ENCODE data around the gene CD70.
"Not testable (repeated sequence)": the region's sequence is repeated elsewhere in the genome, so short reads cannot be mapped to it uniquely, and the experiment has no call there.

CD70 gene

DNA sequence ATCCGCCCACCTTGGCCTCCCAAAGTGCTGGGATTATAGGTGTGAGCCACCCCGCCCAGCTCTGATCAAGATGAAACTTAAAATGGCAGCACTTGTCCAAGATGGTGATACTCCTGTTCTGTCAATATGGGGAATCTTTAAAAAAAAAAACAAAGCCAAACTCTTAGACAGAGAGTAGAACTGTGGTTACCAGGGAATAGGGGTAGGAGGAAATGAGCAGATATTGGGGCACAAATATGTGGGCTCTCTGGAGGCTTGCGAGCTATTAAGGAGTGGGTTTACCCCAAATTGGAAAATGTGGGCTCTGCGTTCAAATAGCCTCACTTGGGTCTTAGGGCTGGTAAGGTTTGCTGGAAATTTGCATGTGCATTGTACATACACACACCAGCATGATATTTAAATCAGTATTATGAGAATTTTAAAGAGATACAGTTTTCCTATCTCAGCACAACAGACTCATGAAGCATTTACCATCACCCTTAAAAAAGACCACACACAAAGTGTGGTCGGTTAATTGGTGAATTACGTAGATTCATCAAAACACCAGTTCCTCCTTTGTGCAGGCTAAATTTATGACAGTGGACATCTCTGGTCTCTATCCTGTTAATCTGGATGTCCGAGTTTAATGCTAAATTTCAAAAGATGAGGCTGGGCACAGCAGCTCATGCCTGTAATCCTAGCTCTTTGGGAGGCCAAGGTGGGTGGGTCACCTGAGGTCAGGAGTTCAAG, 11.3 kb downstream of the CD70 start:
- Histone ChIP-seq H3K9me3 (ENCODE audit: control insufficient read depth, insufficient read depth, low read length) (no peaks in the 10 kb centered on the region), H3K4me1 (ENCODE audit: control insufficient read depth, insufficient read depth, low read length) (peaks cover 9% of the 10 kb centered on the region), H3K9ac (ENCODE audit: low read depth, low read length) (no peak overlapping the region), H3K36me3 (ENCODE audit: control insufficient read depth, insufficient read depth, low read length) (no peaks in the 10 kb centered on the region), H3K4me3 (ENCODE audit: low read depth, low read length) (no peak overlapping the region), H3K27me3 (ENCODE audit: control insufficient read depth, insufficient read depth, low read length) (no peaks in the 10 kb centered on the region)

DNA sequence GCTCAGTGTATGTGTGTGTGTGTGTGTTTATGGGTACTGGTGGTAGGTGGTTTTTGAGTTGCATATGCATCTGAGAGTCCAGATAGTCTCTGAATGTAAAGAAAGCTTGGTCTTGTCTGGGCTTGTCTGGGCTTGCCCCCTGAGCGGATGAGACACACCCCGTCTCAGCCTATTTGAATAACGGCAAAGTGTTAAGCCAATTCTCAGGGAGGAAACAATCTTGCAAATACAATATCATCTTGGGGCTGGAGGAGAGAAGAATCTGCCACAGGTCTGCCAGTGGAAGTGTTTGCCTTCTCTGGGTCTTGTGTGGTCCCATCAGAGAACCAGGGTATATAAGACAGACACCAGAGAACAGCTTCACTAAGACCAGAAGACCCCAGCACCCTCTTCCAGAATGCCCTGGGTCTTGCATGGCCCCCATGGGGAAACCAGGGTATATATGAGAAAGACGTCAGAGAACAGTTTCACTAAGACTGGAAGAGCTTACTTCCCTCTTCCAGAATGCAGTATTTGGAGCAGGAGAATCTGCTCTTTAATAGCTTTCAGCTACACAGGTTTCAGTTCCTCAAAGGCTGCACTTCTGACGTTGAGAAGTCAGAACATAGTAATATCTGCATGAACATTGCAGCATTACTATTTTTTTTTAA, 13.3 kb downstream of the CD70 start:
- Histone ChIP-seq H3K36me3 (ENCODE audit: control insufficient read depth, insufficient read depth, low read length) (no peaks in the 10 kb centered on the region), H3K27me3 (ENCODE audit: control insufficient read depth, insufficient read depth, low read length) (no peaks in the 10 kb centered on the region), H3K4me3 (ENCODE audit: low read depth, low read length) (no peak overlapping the region), H3K9me3 (ENCODE audit: control insufficient read depth, insufficient read depth, low read length) (no peaks in the 10 kb centered on the region), H3K4me1 (ENCODE audit: control insufficient read depth, insufficient read depth, low read length) (peaks cover 10% of the 10 kb centered on the region), H3K9ac (ENCODE audit: low read depth, low read length) (no peak overlapping the region)

DNA sequence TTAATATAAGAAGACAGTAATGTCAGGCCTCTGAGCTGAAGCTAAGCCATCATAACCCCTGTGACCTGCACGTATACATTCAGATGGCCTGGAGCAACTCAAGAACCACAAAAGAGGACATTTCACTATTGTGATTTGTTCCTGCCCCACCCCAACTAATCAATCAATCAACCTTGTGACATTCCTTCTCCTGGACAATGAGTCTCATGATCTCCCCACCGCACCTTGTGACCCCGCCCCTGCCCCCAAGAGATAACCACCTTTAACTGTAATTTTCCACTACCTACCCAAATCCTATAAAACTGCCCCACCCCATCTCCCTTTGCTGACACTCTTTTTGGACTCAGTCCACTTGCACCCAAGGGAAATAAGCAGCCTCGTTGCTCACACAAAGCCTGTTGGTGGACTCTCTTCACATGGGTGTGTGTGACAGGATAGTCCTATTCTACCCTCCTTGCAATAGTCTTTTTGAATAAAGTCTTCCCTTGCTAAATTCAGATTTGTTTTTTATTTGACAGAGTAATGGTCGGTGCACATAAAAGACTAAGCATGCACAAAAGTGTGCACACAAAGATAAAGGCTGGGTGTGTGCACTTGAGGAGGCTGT, 14.0 kb downstream of the CD70 start:
- no peak overlapping the region for H3K4me3 ChIP-seq (ENCODE audit: low read depth, low read length)
- H3K9ac ChIP-seq (ENCODE audit: low read depth, low read length), result no peak overlapping the region
- H3K4me1 ChIP-seq (ENCODE audit: control insufficient read depth, insufficient read depth, low read length), result peaks cover 15% of the 10 kb centered on the region
- H3K27me3 ChIP-seq (ENCODE audit: control insufficient read depth, insufficient read depth, low read length), result no peaks in the 10 kb centered on the region
- no peaks in the 10 kb centered on the region for H3K9me3 ChIP-seq (ENCODE audit: control insufficient read depth, insufficient read depth, low read length)
- no peaks in the 10 kb centered on the region for H3K36me3 ChIP-seq (ENCODE audit: control insufficient read depth, insufficient read depth, low read length)

DNA sequence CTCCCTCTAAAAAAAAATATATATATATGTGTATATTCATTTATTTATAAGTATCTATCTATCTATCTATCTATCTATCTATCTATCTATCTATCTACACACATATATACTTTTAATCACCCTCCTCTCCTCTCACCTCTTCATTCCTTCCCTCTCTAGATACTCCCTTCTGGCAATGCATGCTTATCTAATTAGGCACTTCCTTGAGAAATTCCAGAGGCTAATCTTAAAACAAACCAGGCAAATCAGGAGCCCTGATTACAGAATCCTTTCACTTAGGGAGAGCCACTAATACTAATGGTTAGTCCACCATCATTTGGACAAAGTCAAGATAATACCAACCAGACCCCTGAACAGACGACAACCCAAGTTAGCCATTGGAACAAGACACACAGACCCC, 17.6 kb downstream of the CD70 start:
- Histone ChIP-seq H3K36me3 (ENCODE audit: control insufficient read depth, insufficient read depth, low read length) (no peaks in the 10 kb centered on the region), H3K9ac (ENCODE audit: low read depth, low read length) (no peak overlapping the region), H3K9me3 (ENCODE audit: control insufficient read depth, insufficient read depth, low read length) (no peaks in the 10 kb centered on the region), H3K4me3 (ENCODE audit: low read depth, low read length) (no peak overlapping the region), H3K27me3 (ENCODE audit: control insufficient read depth, insufficient read depth, low read length) (no peaks in the 10 kb centered on the region), H3K4me1 (ENCODE audit: control insufficient read depth, insufficient read depth, low read length) (peaks cover 17% of the 10 kb centered on the region)

DNA sequence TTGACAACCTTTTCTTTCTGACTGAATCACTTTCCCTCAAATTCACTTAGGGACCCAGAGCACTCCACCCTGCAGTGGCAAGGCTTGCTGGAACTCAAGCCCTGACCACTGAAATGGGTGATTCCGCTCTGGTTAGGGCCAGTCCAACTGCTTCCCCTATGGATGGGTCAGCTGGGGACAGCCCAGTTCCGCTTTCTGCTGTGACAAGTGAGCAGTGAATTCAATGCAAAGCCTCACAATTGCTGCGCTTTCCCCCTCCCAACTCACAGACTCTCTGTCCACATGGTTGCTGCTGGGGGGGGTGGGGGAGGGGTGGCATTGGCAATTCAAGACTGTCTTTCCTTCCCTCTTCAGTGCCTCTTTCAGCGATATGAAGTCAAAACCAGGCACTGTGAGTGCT, 18.7 kb downstream of the CD70 start:
- H3K9ac ChIP-seq (ENCODE audit: low read depth, low read length), result no peak overlapping the region
- H3K9me3 ChIP-seq (ENCODE audit: control insufficient read depth, insufficient read depth, low read length), result no peaks in the 10 kb centered on the region
- H3K36me3 ChIP-seq (ENCODE audit: control insufficient read depth, insufficient read depth, low read length), result no peaks in the 10 kb centered on the region
- H3K4me1 ChIP-seq (ENCODE audit: control insufficient read depth, insufficient read depth, low read length), result peaks cover 17% of the 10 kb centered on the region
- H3K27me3 ChIP-seq (ENCODE audit: control insufficient read depth, insufficient read depth, low read length), result no peaks in the 10 kb centered on the region
- no peak overlapping the region for H3K4me3 ChIP-seq (ENCODE audit: low read depth, low read length)

DNA sequence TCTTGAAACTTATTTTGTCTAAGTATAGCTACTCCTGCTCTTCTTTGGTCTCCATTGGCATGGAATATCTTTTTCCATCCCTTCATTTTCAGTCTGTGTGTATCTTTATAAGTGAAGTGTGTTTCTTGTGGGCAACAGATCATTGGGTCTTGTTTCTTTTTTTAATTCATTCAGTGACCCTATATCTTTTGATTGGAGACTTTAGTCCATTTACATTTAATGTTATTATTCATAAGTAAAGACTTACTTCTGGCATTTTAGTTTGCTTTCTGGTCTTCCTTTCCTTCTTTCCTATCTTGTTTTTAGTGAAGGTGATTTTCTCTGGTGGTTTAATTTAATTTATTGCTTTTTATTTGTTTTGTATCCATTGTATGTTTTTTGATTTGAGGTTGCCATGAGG, 19.8 kb downstream of the CD70 start:
- Histone ChIP-seq H3K9me3 (ENCODE audit: control insufficient read depth, insufficient read depth, low read length) (no peaks in the 10 kb centered on the region), H3K4me3 (ENCODE audit: low read depth, low read length) (no peak overlapping the region), H3K27me3 (ENCODE audit: control insufficient read depth, insufficient read depth, low read length) (no peaks in the 10 kb centered on the region), H3K4me1 (ENCODE audit: control insufficient read depth, insufficient read depth, low read length) (peaks cover 15% of the 10 kb centered on the region), H3K9ac (ENCODE audit: low read depth, low read length) (no peak overlapping the region), H3K36me3 (ENCODE audit: control insufficient read depth, insufficient read depth, low read length) (no peaks in the 10 kb centered on the region)

DNA sequence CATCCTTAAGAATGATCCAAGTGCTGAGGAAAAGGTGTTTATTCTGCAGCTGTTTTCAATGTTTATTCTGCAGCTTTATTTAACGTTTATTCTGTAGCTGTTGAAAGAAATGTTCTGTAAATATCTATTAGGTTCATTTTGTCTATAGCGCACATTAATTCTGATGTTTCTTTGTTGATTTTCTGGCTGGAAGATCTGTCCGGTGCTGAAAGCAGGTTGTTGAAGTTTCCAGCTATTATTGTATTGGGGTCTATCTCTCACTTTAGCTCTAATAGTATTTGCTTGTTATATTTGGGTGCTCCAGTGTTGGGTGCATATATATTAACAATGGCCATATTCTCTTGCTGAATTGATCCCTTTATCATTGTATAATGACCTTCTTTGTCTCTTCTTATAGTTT, 20.2 kb downstream of the CD70 start:
- Histone ChIP-seq H3K9ac (ENCODE audit: low read depth, low read length) (no peak overlapping the region), H3K4me1 (ENCODE audit: control insufficient read depth, insufficient read depth, low read length) (peaks cover 11% of the 10 kb centered on the region), H3K9me3 (ENCODE audit: control insufficient read depth, insufficient read depth, low read length) (no peaks in the 10 kb centered on the region), H3K4me3 (ENCODE audit: low read depth, low read length) (no peak overlapping the region), H3K36me3 (ENCODE audit: control insufficient read depth, insufficient read depth, low read length) (no peaks in the 10 kb centered on the region), H3K27me3 (ENCODE audit: control insufficient read depth, insufficient read depth, low read length) (no peaks in the 10 kb centered on the region)

DNA sequence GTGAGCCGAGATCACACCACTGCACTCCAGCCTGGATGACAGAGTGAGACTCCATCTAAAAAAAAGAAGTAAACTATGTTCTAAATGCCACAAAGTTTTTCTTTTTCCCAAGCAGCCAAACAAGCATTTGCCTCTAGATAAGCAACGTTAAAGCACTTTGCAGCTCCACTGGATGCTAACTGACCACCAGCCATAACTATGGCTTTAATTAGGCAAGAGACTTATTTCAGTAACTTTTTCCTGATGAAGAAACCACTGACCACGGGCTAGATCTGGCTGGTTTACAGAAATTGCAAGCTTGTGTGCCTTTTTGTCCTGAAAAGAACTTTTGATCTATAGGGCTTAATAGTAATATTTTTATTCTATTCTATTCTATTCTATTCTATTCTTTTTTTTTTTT, 22.1 kb downstream of the CD70 start:
- no peaks in the 10 kb centered on the region for H3K36me3 ChIP-seq (ENCODE audit: control insufficient read depth, insufficient read depth, low read length)
- no peaks in the 10 kb centered on the region for H3K27me3 ChIP-seq (ENCODE audit: control insufficient read depth, insufficient read depth, low read length)
- no peak overlapping the region for H3K9ac ChIP-seq (ENCODE audit: low read depth, low read length)
- H3K4me1 ChIP-seq (ENCODE audit: control insufficient read depth, insufficient read depth, low read length), result peaks cover 8% of the 10 kb centered on the region
- no peak overlapping the region for H3K4me3 ChIP-seq (ENCODE audit: low read depth, low read length)
- H3K9me3 ChIP-seq (ENCODE audit: control insufficient read depth, insufficient read depth, low read length), result no peaks in the 10 kb centered on the region

DNA sequence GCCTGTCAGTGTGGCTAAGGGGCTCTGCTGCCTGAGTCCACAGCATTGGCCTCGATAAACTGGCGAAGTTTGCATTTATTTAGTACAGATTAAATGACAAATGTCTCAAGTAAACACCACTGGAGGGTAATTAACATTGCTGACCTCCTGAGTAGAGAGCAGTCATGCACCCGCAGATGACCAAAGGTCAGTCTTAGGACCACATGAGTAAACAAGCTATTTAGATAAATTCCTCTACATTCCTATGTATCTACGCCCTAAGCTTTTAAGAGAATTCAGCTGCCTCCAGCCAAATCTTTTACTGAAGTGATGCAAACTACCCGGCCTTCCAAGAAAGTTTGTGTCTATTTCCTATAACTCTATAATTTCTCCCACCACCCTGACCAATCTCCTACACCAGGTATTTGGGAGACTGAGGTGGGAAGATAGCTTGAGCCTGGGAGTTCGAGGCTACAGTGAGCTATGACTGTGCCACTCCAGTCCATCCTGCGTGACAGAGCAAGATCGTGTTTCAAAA, 22.9 kb downstream of the CD70 start:
- no peaks in the 10 kb centered on the region for H3K36me3 ChIP-seq (ENCODE audit: control insufficient read depth, insufficient read depth, low read length)
- peaks cover 8% of the 10 kb centered on the region for H3K4me1 ChIP-seq (ENCODE audit: control insufficient read depth, insufficient read depth, low read length)
- peaks cover 2% of the 10 kb centered on the region for H3K27me3 ChIP-seq (ENCODE audit: control insufficient read depth, insufficient read depth, low read length)
- H3K9ac ChIP-seq (ENCODE audit: low read depth, low read length), result no peak overlapping the region
- H3K4me3 ChIP-seq (ENCODE audit: low read depth, low read length), result no peak overlapping the region
- no peaks in the 10 kb centered on the region for H3K9me3 ChIP-seq (ENCODE audit: control insufficient read depth, insufficient read depth, low read length)

DNA sequence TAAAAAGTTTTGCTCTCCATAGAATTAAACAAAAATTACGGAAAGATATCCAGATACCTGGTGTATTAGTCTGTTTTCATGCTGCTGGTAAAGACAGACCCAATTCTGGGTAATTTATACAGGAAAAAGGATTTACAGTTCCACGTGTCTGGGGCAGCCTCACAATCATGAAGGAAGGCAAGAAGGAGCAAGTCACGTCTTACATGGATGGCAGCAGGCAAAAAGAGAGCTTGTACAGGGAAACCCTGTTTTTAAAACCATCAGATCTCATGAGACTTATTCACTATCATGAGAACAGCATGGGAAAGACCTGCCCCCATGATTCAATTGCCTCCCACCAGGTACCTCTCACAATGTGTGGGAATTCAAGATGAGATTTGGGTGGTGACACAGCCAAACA, 24.2 kb downstream of the CD70 start:
- H3K9me3 ChIP-seq (ENCODE audit: control insufficient read depth, insufficient read depth, low read length); H3K4me1 ChIP-seq (ENCODE audit: control insufficient read depth, insufficient read depth, low read length); H3K4me3 ChIP-seq (ENCODE audit: low read depth, low read length); H3K27me3 ChIP-seq (ENCODE audit: control insufficient read depth, insufficient read depth, low read length); H3K9ac ChIP-seq (ENCODE audit: low read depth, low read length); H3K36me3 ChIP-seq (ENCODE audit: control insufficient read depth, insufficient read depth, low read length): not testable (repeated sequence)

DNA sequence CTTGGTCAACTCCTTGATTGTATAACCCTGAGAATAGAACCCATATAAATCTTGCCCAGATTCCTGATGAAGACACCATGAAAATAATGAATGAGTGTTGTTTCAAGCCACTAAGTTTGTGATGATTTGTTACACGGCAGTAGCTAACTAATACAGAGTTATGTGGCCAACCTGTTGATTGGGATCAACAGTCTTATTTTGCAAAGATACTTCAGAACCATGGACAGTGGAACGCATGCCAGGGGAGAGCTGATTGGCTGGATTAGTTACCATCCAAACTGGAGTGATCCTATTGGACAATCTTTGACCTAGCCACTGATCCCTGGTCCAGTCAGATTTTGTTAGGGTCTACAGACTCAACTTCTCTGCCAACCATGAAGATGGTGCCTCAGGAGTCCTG, 26.6 kb downstream of the CD70 start:
- Histone ChIP-seq H3K36me3 (ENCODE audit: control insufficient read depth, insufficient read depth, low read length) (no peaks in the 10 kb centered on the region), H3K4me3 (ENCODE audit: low read depth, low read length) (no peak overlapping the region), H3K27me3 (ENCODE audit: control insufficient read depth, insufficient read depth, low read length) (peaks cover 2% of the 10 kb centered on the region), H3K9ac (ENCODE audit: low read depth, low read length) (no peak overlapping the region), H3K9me3 (ENCODE audit: control insufficient read depth, insufficient read depth, low read length) (no peaks in the 10 kb centered on the region), H3K4me1 (ENCODE audit: control insufficient read depth, insufficient read depth, low read length) (no peaks in the 10 kb centered on the region)

DNA sequence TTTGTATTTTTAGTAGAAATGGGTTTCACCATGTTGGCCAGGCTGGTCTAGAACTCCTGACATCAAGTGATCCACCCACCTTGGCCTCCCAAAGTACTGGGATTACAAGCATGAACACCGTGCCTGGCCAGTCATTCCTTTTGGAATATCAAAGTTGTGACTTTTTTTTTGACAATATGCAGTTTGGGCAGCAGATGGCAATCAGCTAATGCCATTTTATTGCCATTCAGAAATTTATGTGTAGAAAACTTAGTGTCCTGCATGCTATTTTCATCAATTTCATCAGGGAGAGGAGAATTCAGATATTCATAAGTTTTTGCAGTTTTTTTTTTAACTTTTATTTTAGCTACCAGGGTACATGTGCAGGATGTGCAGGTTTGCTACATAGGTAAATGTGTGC, 28.5 kb downstream of the CD70 start:
- H3K4me3 ChIP-seq (ENCODE audit: low read depth, low read length); H3K27me3 ChIP-seq (ENCODE audit: control insufficient read depth, insufficient read depth, low read length); H3K36me3 ChIP-seq (ENCODE audit: control insufficient read depth, insufficient read depth, low read length); H3K9me3 ChIP-seq (ENCODE audit: control insufficient read depth, insufficient read depth, low read length); H3K9ac ChIP-seq (ENCODE audit: low read depth, low read length); H3K4me1 ChIP-seq (ENCODE audit: control insufficient read depth, insufficient read depth, low read length): not testable (repeated sequence)

All from iPS-15b (cell line).